ENCODE results near the gene CLK4. TPM values are rescaled to one million over a fixed set of nuclear protein-coding genes. Genes with fewer than 3 reads are reported as not detected.

The CLK4 gene
- total RNA-seq, 2 experiments from 2014 or later = 25.1 to 26.0 TPM

DNA sequence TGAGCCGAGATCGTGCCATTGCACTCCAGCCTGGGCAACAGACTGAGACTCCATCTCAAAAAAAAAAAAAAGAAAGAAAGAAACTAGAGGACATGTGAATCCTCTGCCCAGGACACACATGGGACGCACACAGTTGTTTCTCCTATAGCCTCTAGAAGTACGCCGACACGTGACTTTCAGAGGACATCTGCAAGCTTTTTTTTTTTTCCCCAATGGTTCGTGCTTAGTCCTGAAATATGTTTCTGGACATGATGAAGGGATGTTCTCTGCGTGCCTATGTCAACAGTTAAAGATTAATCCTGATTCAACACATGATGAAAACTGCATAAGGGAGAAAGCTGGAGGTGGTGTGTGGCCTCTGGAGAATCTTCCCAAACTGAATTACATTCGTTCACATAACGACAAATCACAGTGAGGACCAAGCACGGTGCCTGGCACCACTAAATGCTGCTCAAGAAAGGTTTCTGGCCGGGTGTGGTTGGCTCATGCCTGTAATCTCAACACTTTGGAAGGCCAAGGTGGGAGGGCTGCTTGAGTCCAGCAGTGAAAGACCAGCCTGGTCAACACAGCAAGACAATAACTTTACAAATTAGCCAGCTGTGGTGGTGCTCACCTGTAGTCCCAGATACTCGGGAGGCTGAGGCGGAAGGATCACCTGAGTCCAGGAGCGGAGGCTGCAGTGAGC, 46.4 kb downstream of the CLK4 start:
- Mint-ChIP-seq H3K9me3 (no peaks in the 10 kb centered on the region), H3K4me1 (ENCODE audit: low read depth) (no peaks in the 10 kb centered on the region), H3K36me3 (no peaks in the 10 kb centered on the region), H3K27me3 (peaks cover 23% of the 10 kb centered on the region), H3K4me3 (no peak overlapping the region), H3K27ac (no peak overlapping the region)
- no peak for DNase-seq
- intact Hi-C loops (cut with micrococcal nuclease) = no loop called here
- POLR2A ChIA-PET = no interaction called here
- CTCF ChIA-PET = no interaction called here

DNA sequence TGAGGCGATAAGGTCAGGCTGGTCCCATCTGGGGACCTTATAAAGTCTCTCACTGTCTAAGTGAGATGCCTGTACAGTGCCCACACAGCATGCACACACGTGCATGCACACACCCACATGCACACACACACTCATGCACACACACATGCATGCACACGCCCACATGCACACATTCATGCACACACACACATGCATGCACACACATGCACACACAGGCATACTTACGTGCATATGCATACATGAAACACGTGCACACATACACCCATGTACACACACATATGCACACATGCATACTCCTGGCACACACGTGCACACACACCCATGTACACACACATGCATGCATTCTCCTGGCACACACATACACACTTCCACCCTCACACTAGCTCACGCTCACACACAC, 48.9 kb downstream of the CLK4 start:
- Mint-ChIP-seq H3K27ac (no peak overlapping the region), H3K4me1 (ENCODE audit: low read depth) (no peaks in the 10 kb centered on the region), H3K4me3 (no peak overlapping the region), H3K27me3 (peaks cover 32% of the 10 kb centered on the region), H3K36me3 (no peaks in the 10 kb centered on the region), H3K9me3 (peaks cover under 1% of the 10 kb centered on the region)
- CTCF ChIA-PET = no interaction called here
- intact Hi-C loops (cut with micrococcal nuclease) = no loop called here
- DNase-seq = no peak
- POLR2A ChIA-PET = no interaction called here

DNA sequence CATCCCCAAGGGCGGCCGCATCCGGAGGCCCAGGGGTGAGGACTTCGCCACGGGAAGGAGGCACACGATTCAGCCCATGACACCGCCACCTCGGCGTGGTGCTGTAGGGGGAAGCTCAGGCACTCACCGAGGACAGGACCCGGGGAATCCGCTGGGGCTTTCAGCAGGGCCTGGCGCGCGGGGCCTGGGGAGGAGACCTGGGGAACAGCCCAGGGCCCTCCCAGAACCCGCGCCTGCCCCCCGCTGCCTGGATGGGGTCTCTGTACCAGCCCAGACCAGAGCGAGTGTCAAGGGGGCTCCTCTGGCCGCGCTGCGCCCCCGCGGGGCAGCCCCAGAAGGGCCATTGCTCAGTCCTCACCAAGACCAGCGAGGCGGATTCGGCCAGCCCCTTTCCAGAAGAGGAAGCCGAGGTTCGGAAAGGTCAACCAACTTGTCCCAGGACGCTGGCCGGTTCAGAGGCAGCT, 49.4 kb downstream of the CLK4 start:
- POLR2A ChIA-PET = no interaction called here
- DNase-seq = no peak
- no peak overlapping the region for H3K27ac Mint-ChIP-seq
- peaks cover 34% of the 10 kb centered on the region for H3K27me3 Mint-ChIP-seq
- intact Hi-C loops (cut with micrococcal nuclease) = no loop called here
- no peak overlapping the region for H3K4me3 Mint-ChIP-seq
- H3K36me3 Mint-ChIP-seq = no peaks in the 10 kb centered on the region
- CTCF ChIA-PET = no interaction called here
- peaks cover 3% of the 10 kb centered on the region for H3K9me3 Mint-ChIP-seq
- H3K4me1 Mint-ChIP-seq (ENCODE audit: low read depth) = no peaks in the 10 kb centered on the region

DNA sequence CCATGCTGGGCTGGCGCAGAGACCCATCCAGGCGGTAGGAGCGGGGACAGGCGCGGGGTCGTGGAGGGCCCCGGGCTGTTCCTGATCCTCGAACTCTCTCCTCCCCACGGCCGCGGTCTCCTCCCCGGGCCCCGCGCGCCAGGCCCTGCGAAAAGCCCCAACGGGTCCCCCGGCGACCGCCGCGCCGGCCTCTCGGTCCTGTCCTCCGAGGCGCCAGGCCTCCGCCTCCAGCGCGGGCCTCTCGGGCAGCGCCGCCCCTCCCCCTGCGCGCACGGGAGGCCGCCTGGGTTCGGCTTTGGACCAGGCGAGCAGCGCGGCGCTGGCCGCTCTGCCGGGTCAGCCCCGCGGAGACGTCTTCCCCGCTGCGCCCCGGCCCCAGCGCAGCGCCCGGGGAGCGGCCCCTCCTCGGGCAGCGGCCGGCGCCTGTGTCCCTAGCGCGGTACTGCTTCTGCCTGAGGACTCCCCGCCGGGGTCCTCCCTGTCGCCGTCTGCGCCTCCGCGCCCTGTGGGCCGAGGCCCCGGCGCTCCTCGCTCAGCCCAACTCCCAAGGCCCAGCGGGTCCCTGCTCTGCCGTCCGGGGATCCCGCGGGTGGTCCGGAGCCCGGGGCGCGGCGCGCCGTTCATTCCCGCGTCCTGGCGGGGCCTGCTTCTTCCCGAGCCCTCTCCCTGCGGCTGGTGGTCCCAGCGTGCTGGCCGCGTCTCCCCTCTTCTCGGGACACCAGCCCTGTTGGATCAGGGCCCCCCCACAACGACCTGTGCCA, 50.1 kb downstream of the CLK4 start:
- CTCF ChIA-PET = no interaction called here

DNA sequence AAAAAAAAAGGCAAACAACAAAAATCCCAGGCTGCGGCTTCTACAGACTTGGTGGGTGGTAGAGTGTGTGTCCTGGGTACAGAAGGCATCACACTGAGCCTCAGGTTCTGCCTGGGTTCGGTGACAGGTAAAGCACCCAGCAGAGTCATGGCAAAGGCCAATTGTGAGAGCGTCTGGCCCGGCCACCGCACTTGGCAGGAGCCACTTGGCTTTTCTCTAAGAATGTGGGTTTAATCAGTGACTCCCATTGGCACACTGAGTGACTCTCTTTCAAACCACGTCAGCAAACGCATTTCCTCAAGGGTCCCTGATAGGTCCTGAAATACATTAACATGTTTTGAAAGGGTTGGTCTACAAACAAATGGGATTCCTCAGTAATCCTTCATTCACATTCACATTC, 53.6 kb downstream of the CLK4 start:
- DNase-seq = no peak
- Mint-ChIP-seq H3K4me3 (no peak overlapping the region), H3K4me1 (ENCODE audit: low read depth) (no peaks in the 10 kb centered on the region), H3K9me3 (peaks cover 3% of the 10 kb centered on the region), H3K27me3 (peaks cover 29% of the 10 kb centered on the region), H3K27ac (no peak overlapping the region), H3K36me3 (no peaks in the 10 kb centered on the region)
- intact Hi-C loops (cut with micrococcal nuclease) = no loop called here
- ChIA-PET POLR2A (no interaction called here), CTCF (no interaction called here)

More for the DNA sequence above, 50.1 kb downstream of the CLK4 start:
- peaks cover 3% of the 10 kb centered on the region for H3K9me3 Mint-ChIP-seq
- POLR2A ChIA-PET = no interaction called here
- no peaks in the 10 kb centered on the region for H3K4me1 Mint-ChIP-seq (ENCODE audit: low read depth)
- intact Hi-C loops (cut with micrococcal nuclease) = no loop called here
- peaks cover 34% of the 10 kb centered on the region for H3K27me3 Mint-ChIP-seq
- no peak overlapping the region for H3K4me3 Mint-ChIP-seq
- no peaks in the 10 kb centered on the region for H3K36me3 Mint-ChIP-seq
- H3K27ac Mint-ChIP-seq = no peak overlapping the region
- no peak for DNase-seq

DNA sequence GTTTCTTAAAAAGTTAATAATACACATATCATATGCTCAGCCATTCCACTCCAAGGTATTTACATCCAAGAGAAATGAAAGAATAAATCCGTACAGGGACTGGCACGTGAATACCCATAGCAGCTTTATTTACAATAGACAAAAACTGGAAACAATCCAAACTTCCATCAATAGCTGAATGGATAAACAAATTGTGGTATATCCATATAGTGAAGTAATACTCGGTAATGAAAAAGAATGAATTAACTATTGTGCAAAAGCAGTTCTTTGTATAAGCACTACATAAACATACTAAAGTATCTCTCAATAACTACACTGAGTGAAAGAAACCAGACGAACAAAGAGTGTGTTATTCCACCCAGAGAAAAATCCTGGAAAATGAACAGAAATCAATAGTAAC, 54.2 kb downstream of the CLK4 start:
- Mint-ChIP-seq H3K27ac (no peak overlapping the region), H3K27me3 (peaks cover 25% of the 10 kb centered on the region), H3K9me3 (peaks cover 3% of the 10 kb centered on the region), H3K36me3 (no peaks in the 10 kb centered on the region), H3K4me3 (no peak overlapping the region), H3K4me1 (ENCODE audit: low read depth) (no peaks in the 10 kb centered on the region)
- ChIA-PET CTCF (no interaction called here), POLR2A (no interaction called here)
- no peak for DNase-seq
- intact Hi-C loops (cut with micrococcal nuclease) = no loop called here

DNA sequence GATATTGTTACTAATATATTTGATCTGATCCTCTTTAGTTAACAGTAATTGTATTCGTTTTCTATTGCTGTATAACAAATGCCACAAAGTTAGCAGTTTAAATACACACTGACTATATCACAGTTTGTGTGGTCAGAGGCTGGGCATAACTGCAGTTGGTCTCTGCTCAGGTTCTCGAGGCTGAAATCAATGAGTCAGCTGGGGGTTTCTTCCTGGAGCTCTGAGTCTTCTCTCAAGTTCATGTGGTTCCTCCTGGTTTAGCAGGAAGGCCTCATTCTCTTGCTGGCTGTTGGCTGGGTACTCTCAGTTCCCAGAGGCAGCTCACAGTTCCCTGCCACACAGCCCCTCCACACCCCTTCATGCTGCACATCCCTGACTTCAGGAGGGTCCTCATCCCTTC, 57.4 kb downstream of the CLK4 start:
- Mint-ChIP-seq H3K9me3 (peaks cover 3% of the 10 kb centered on the region), H3K36me3 (no peaks in the 10 kb centered on the region), H3K4me3 (no peak overlapping the region), H3K27ac (no peak overlapping the region), H3K27me3 (peaks cover 18% of the 10 kb centered on the region), H3K4me1 (ENCODE audit: low read depth) (no peaks in the 10 kb centered on the region)
- POLR2A ChIA-PET = no interaction called here
- no peak for DNase-seq
- CTCF ChIA-PET = no interaction called here
- intact Hi-C loops (cut with micrococcal nuclease) = no loop called here

DNA sequence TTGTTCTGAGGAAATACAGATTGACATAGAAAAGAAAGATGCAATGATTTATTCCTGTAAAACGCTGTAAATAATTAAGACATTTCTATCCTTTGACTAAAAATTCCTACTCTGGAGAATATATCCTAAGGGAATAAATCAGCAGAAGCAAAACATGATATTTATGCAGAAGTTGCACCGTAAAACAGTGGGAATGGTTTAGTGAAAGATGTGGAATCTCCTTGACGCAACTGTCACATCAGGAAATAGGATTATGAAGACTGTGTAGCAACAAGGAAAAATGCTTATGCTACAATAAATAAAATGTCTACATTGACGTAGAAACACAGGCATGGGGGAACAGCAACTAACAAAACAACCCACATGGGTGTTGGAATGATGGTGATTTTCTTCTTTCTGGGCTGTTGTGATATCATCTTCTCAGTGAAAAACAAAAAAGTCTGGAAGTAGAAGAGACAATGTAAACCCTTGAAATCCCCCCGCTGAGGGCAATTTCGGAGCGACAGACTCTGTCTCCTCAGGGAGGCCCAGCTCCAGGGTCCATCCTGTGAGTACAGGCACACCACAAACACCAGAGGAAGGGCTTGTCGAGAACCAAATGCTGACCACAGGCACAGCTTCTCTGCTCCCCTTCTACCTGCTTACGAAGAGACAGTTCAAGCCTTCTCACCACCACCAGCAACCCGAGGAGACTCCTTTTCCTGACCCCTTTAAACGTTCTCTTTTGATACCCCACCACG, 61.9 kb downstream of the CLK4 start:
- CTCF ChIA-PET = no interaction called here
- no peaks in the 10 kb centered on the region for H3K9me3 Mint-ChIP-seq
- no peaks in the 10 kb centered on the region for H3K4me1 Mint-ChIP-seq (ENCODE audit: low read depth)
- peaks cover 18% of the 10 kb centered on the region for H3K27me3 Mint-ChIP-seq
- intact Hi-C loops (cut with micrococcal nuclease) = no loop called here
- POLR2A ChIA-PET = no interaction called here
- H3K36me3 Mint-ChIP-seq = no peaks in the 10 kb centered on the region
- H3K27ac Mint-ChIP-seq = no peak overlapping the region
- DNase-seq = no peak
- H3K4me3 Mint-ChIP-seq = no peak overlapping the region

DNA sequence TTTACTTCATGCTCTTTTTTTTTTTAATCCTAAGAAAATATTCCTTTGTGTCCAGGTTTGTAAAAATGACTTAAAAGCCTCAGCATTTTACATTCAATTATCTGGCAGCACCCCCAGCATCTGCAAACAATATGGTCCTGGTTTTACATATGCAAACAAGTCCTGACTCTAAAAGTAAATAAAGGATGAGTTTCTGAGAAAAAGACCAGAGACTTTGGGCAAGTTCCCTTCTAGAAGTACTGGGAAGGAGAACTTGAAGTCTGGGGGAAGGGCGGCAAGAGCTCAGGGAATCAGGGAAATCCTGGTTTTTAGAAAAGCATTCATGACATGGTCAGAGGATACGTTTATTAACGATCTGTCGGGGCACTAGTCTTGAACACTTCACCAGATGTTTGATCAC, 62.5 kb downstream of the CLK4 start:
- intact Hi-C loops (cut with micrococcal nuclease) = no loop called here
- Mint-ChIP-seq H3K27ac (no peak overlapping the region), H3K4me3 (no peak overlapping the region), H3K36me3 (no peaks in the 10 kb centered on the region), H3K9me3 (no peaks in the 10 kb centered on the region), H3K27me3 (peaks cover 20% of the 10 kb centered on the region), H3K4me1 (ENCODE audit: low read depth) (no peaks in the 10 kb centered on the region)
- no peak for DNase-seq
- POLR2A ChIA-PET = no interaction called here
- CTCF ChIA-PET = no interaction called here

DNA sequence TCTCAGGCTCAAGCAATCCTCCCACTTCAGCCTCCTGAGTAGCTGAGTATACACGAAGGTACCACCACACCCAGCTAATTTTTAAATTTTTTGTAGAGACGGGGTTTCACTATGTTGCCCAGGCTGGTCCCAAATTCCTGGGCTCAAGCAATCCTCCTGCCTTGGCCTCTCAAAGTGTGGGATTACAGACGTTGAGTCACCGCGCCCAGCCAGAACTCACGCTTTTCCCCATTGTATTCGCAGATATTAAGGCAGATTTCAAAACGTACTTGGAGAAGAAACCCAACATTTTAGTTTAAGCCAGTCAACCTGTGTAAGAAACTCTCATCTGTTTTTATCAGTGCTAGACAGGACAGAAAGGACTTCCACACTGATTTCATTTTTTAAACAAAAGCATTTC, 63.2 kb downstream of the CLK4 start:
- no peaks in the 10 kb centered on the region for H3K9me3 Mint-ChIP-seq
- POLR2A ChIA-PET = no interaction called here
- no peak overlapping the region for H3K4me3 Mint-ChIP-seq
- CTCF ChIA-PET = no interaction called here
- no peaks in the 10 kb centered on the region for H3K36me3 Mint-ChIP-seq
- no peak for DNase-seq
- H3K4me1 Mint-ChIP-seq (ENCODE audit: low read depth) = no peaks in the 10 kb centered on the region
- H3K27ac Mint-ChIP-seq = no peak overlapping the region
- intact Hi-C loops (cut with micrococcal nuclease) = no loop called here
- H3K27me3 Mint-ChIP-seq = peaks cover 24% of the 10 kb centered on the region

DNA sequence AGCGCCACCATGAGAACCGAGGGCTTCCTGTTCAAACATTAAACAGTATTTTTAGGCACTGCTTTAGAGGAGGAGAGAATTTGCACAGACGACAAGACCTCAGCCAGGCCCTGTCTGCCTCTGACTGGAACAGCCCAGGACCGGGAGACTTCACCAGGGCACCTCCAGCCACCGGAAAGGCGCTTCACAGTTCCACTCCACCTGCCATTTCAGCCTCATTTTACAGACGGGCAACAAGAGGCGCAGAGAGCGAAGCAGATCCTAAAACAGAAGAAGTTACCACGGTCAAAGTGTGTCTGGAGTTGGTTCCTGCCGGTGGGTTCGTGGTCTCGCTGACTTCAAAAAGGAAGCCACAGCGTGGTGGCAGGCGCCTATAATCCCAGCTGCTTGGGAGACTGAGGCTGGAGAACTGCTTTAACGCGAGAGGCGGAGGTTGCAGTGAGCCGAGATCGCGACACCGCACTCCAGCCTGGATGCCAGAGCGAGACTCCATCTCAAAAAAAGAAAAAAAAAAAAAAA, 65.0 kb downstream of the CLK4 start:
- ChIA-PET CTCF (no interaction called here), POLR2A (no interaction called here)
- Mint-ChIP-seq H3K27ac (no peak overlapping the region), H3K9me3 (no peaks in the 10 kb centered on the region), H3K4me3 (no peak overlapping the region), H3K36me3 (no peaks in the 10 kb centered on the region), H3K27me3 (peaks cover 24% of the 10 kb centered on the region), H3K4me1 (ENCODE audit: low read depth) (no peaks in the 10 kb centered on the region)
- no peak for DNase-seq
- intact Hi-C loops (cut with micrococcal nuclease) = no loop called here

DNA sequence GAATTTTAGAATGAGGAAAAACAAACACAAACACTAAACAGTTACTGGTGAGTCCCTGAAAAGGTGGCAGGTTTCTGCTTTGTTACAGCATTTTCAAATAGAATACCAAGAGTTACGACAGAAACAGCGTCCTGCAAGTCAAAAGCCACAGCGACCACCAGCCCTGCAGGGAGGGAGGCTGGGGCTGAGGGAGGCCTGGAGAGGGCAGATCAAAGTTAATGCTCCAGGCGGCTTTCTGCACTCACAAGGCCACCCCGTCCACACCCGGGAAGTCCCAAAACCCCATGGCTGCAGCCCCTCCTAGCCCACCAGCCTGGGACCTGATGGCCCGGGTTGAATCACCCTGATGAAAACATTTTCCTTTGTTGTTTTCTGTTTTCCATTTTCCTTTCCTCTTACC, 65.9 kb downstream of the CLK4 start:
- H3K4me3 Mint-ChIP-seq = no peak overlapping the region
- POLR2A ChIA-PET = no interaction called here
- H3K4me1 Mint-ChIP-seq (ENCODE audit: low read depth) = no peaks in the 10 kb centered on the region
- peaks cover 26% of the 10 kb centered on the region for H3K27me3 Mint-ChIP-seq
- H3K9me3 Mint-ChIP-seq = no peaks in the 10 kb centered on the region
- CTCF ChIA-PET = no interaction called here
- H3K27ac Mint-ChIP-seq = no peak overlapping the region
- DNase-seq = no peak
- intact Hi-C loops (cut with micrococcal nuclease) = no loop called here
- no peaks in the 10 kb centered on the region for H3K36me3 Mint-ChIP-seq
